Measurements from ENCODE around the gene FPR1. TPM values are rescaled to one million over a fixed set of nuclear protein-coding genes. Genes with fewer than 3 reads are reported as not detected.
A peak's percentile ranks its signal among the peaks of the same experiment; 100 is the strongest.
"Not testable (repeated sequence)": the region's sequence is repeated elsewhere in the genome, so short reads cannot be mapped to it uniquely, and the experiment has no call there.

FPR1 gene
- total RNA-seq, 6 experiments from 2014 or later: 1.1 to 9.0 (median 5.2) TPM

GRCh38 chr19:51743405-51743804 lies 8.3 kb downstream of the FPR1 start:
- no peak for ATAC-seq
- no peaks in the 10 kb centered on the region for H3K4me1 ChIP-seq
- 43% methylated on average over 3 of the region's 3 CpGs for WGBS (ENCODE audit: insufficient coverage, low coverage, low lambda C conversion rate, missing lambda C conversion rate)

DNA sequence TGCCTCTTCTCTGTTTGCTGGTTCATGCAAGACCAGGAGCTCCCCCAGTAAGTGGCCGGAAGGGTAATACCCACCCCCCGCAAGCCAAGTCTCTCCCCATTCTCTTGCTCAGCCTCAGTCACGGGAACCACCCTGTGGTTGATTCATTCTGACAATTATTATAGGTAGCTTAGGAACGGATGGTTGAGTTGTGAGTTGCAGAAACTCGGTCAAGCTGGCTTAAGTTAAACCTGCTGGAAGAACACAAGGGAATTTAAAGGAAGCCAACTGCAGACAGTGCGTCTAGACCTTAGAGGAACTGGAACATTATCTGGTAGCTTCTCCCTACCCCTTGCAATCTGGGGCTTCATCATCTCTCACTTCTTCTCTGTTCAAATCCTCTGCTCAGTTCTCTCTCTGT lies 8.9 kb downstream of the FPR1 start:
- Histone ChIP-seq H3K36me3 (no peaks in the 10 kb centered on the region), H3K27me3 (no peaks in the 10 kb centered on the region), H3K9me3 (no peaks in the 10 kb centered on the region), H3K27ac (no peak overlapping the region), H3K4me3 (no peak overlapping the region), H3K4me1 (no peaks in the 10 kb centered on the region)
- DNase-seq: no peak
- WGBS (ENCODE audit: insufficient coverage, low coverage, low lambda C conversion rate, missing lambda C conversion rate): 25% methylated on average over 3 of the region's 6 CpGs
- ATAC-seq: peak in 2 of 4 donors; percentile 40 to 52
- TF ChIP-seq, protein P1, sequence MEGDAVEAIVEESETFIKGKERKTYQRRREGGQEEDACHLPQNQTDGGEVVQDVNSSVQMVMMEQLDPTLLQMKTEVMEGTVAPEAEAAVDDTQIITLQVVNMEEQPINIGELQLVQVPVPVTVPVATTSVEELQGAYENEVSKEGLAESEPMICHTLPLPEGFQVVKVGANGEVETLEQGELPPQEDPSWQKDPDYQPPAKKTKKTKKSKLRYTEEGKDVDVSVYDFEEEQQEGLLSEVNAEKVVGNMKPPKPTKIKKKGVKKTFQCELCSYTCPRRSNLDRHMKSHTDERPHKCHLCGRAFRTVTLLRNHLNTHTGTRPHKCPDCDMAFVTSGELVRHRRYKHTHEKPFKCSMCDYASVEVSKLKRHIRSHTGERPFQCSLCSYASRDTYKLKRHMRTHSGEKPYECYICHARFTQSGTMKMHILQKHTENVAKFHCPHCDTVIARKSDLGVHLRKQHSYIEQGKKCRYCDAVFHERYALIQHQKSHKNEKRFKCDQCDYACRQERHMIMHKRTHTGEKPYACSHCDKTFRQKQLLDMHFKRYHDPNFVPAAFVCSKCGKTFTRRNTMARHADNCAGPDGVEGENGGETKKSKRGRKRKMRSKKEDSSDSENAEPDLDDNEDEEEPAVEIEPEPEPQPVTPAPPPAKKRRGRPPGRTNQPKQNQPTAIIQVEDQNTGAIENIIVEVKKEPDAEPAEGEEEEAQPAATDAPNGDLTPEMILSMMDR (IDR thresholded peaks at IDR 0.05): no peak
- no peak for TF ChIP-seq POLR2A (IDR thresholded peaks at IDR 0.05)
- intact Hi-C loops (cut with DNase I): no loop called here

More at GRCh38 chr19:51743405-51743804, 8.3 kb downstream of the FPR1 start:
- Histone ChIP-seq H3K36me3 (no peaks in the 10 kb centered on the region), H3K9me3 (no peaks in the 10 kb centered on the region), H3K4me3 (no peak overlapping the region), H3K27me3 (no peaks in the 10 kb centered on the region), H3K27ac (no peak overlapping the region)
- DNase-seq: no peak
- TF ChIP-seq, protein P1 (IDR thresholded peaks at IDR 0.05): no peak
- no peak for TF ChIP-seq POLR2A (IDR thresholded peaks at IDR 0.05)
- intact Hi-C loops (cut with DNase I): no loop called here

GRCh38 chr19:51740356-51740755 lies 11.3 kb downstream of the FPR1 start:
- Histone ChIP-seq H3K27me3 (no peaks in the 10 kb centered on the region), H3K36me3 (no peaks in the 10 kb centered on the region), H3K27ac (no peak overlapping the region), H3K9me3 (no peaks in the 10 kb centered on the region), H3K4me1 (no peaks in the 10 kb centered on the region), H3K4me3 (no peak overlapping the region)
- intact Hi-C loops (cut with DNase I): no loop called here
- ATAC-seq: no peak
- 52% methylated on average over 5 of the region's 5 CpGs for WGBS (ENCODE audit: insufficient coverage, low coverage, low lambda C conversion rate, missing lambda C conversion rate)
- DNase-seq: no peak
- TF ChIP-seq, protein P1 (IDR thresholded peaks at IDR 0.05): no peak
- no peak for TF ChIP-seq POLR2A (IDR thresholded peaks at IDR 0.05)

- 49% methylated on average over 8 of the region's 13 CpGs for WGBS (ENCODE audit: insufficient coverage, low coverage, low lambda C conversion rate, missing lambda C conversion rate)
- no peak overlapping the region for H3K4me3 ChIP-seq
- H3K27me3 ChIP-seq: no peaks in the 10 kb centered on the region
- DNase-seq: no peak
- H3K36me3 ChIP-seq: no peaks in the 10 kb centered on the region
- no peak overlapping the region for H3K27ac ChIP-seq
- no peaks in the 10 kb centered on the region for H3K4me1 ChIP-seq
- H3K9me3 ChIP-seq: no peaks in the 10 kb centered on the region
- TF ChIP-seq, protein P1 (IDR thresholded peaks at IDR 0.05): no peak
- no peak for TF ChIP-seq POLR2A (IDR thresholded peaks at IDR 0.05)
- ATAC-seq: no peak
- intact Hi-C loops (cut with DNase I): no loop called here
Observed at GRCh38 chr19:51739466-51740213, 12.0 kb downstream of the FPR1 start.

GRCh38 chr19:51738523-51738922 lies 13.2 kb downstream of the FPR1 start:
- H3K36me3 ChIP-seq; H3K4me3 ChIP-seq; H3K27me3 ChIP-seq; DNase-seq; H3K4me1 ChIP-seq; H3K27ac ChIP-seq; H3K9me3 ChIP-seq; intact Hi-C loops (cut with DNase I); ATAC-seq: not testable (repeated sequence)
- WGBS (ENCODE audit: insufficient coverage, low coverage, low lambda C conversion rate, missing lambda C conversion rate): 84% methylated on average over 10 of the region's 10 CpGs
